Measurements from ENCODE around the gene G6PC3. TPM values are rescaled to one million over a fixed set of nuclear protein-coding genes. Genes with fewer than 3 reads are reported as not detected.

G6PC3 gene
- total and polyA plus RNA-seq, 9 donors = 16.1 to 43.8 (median 37.0) TPM

- no peak for DNase-seq
- 0% methylated on average over 2 of the region's 3 CpGs for WGBS (ENCODE audit: insufficient coverage)
- Histone ChIP-seq H3K4me3 (ENCODE audit: low read length) (peak overlapping the region; percentile 80), H3K36me3 (ENCODE audit: control insufficient read depth, insufficient read depth, low read length) (peaks cover 23% of the 10 kb centered on the region), H3K4me1 (ENCODE audit: control insufficient read depth, insufficient read depth, low read length) (peaks cover 24% of the 10 kb centered on the region), H3K9me3 (replicated peaks; ENCODE audit: control insufficient read depth, low read depth, low read length) (no peaks in the 10 kb centered on the region), H3K27ac (ENCODE audit: low read length) (peak overlapping the region; percentile 97), H3K27me3 (ENCODE audit: control insufficient read depth, insufficient read depth, low read length) (no peaks in the 10 kb centered on the region)
Measured at GRCh38 chr17:44071198-44071520, 624 bp downstream of the G6PC3 start.

- H3K9me3 ChIP-seq (replicated peaks; ENCODE audit: control insufficient read depth, low read depth, low read length) = no peaks in the 10 kb centered on the region
- peak overlapping the region; percentile 80 for H3K4me3 ChIP-seq (ENCODE audit: low read length)
Measured at GRCh38 chr17:44071772-44072171, 1.2 kb downstream of the G6PC3 start.

GRCh38 chr17:44074231-44074910 is 3.8 kb downstream of the G6PC3 start:
- Histone ChIP-seq H3K27me3 (ENCODE audit: control insufficient read depth, insufficient read depth, low read length) (no peaks in the 10 kb centered on the region), H3K9me3 (replicated peaks; ENCODE audit: control insufficient read depth, low read depth, low read length) (no peaks in the 10 kb centered on the region), H3K36me3 (ENCODE audit: control insufficient read depth, insufficient read depth, low read length) (peaks cover 54% of the 10 kb centered on the region), H3K4me1 (ENCODE audit: control insufficient read depth, insufficient read depth, low read length) (peaks cover 18% of the 10 kb centered on the region), H3K27ac (ENCODE audit: low read length) (no peak overlapping the region), H3K4me3 (ENCODE audit: low read length) (no peak overlapping the region)
- WGBS (ENCODE audit: insufficient coverage) = 77% methylated on average over 3 of the region's 9 CpGs
- DNase-seq = peak; percentile 21

More at GRCh38 chr17:44071772-44072171, 1.2 kb downstream of the G6PC3 start:
- peak overlapping the region; percentile 97 for H3K27ac ChIP-seq (ENCODE audit: low read length)
- peaks cover 29% of the 10 kb centered on the region for H3K36me3 ChIP-seq (ENCODE audit: control insufficient read depth, insufficient read depth, low read length)
- H3K27me3 ChIP-seq (ENCODE audit: control insufficient read depth, insufficient read depth, low read length) = no peaks in the 10 kb centered on the region
- 31% methylated on average over 2 of the region's 2 CpGs for WGBS (ENCODE audit: insufficient coverage)
- H3K4me1 ChIP-seq (ENCODE audit: control insufficient read depth, insufficient read depth, low read length) = peaks cover 24% of the 10 kb centered on the region
- DNase-seq = peak; percentile 22

- no peaks in the 10 kb centered on the region for H3K27me3 ChIP-seq (ENCODE audit: control insufficient read depth, insufficient read depth, low read length)
- WGBS (ENCODE audit: insufficient coverage) = 90% methylated on average over 3 of the region's 9 CpGs
- H3K36me3 ChIP-seq (ENCODE audit: control insufficient read depth, insufficient read depth, low read length) = peaks cover 57% of the 10 kb centered on the region
- H3K9me3 ChIP-seq (replicated peaks; ENCODE audit: control insufficient read depth, low read depth, low read length) = no peaks in the 10 kb centered on the region
- DNase-seq = peak; percentile 4
- no peak overlapping the region for H3K4me3 ChIP-seq (ENCODE audit: low read length)
- H3K27ac ChIP-seq (ENCODE audit: low read length) = no peak overlapping the region
- H3K4me1 ChIP-seq (ENCODE audit: control insufficient read depth, insufficient read depth, low read length) = peaks cover 14% of the 10 kb centered on the region
Measured at GRCh38 chr17:44074911-44075285, 4.4 kb downstream of the G6PC3 start.

- H3K27me3 ChIP-seq (ENCODE audit: control insufficient read depth, insufficient read depth, low read length) = no peaks in the 10 kb centered on the region
- peaks cover 66% of the 10 kb centered on the region for H3K36me3 ChIP-seq (ENCODE audit: control insufficient read depth, insufficient read depth, low read length)
- WGBS (ENCODE audit: insufficient coverage) = 91% methylated on average over 10 of the region's 10 CpGs
- H3K4me3 ChIP-seq (ENCODE audit: low read length) = no peak overlapping the region
- DNase-seq = peak; percentile 11
- peaks cover 10% of the 10 kb centered on the region for H3K4me1 ChIP-seq (ENCODE audit: control insufficient read depth, insufficient read depth, low read length)
- no peaks in the 10 kb centered on the region for H3K9me3 ChIP-seq (replicated peaks; ENCODE audit: control insufficient read depth, low read depth, low read length)
- H3K27ac ChIP-seq (ENCODE audit: low read length) = no peak overlapping the region
Measured at GRCh38 chr17:44075598-44076293, 5.2 kb downstream of the G6PC3 start.

- no peaks in the 10 kb centered on the region for H3K27me3 ChIP-seq (ENCODE audit: control insufficient read depth, insufficient read depth, low read length)
- no peak overlapping the region for H3K27ac ChIP-seq (ENCODE audit: low read length)
- WGBS (ENCODE audit: insufficient coverage) = 63% methylated on average over 2 of the region's 6 CpGs
- peaks cover 2% of the 10 kb centered on the region for H3K4me1 ChIP-seq (ENCODE audit: control insufficient read depth, insufficient read depth, low read length)
- H3K9me3 ChIP-seq (replicated peaks; ENCODE audit: control insufficient read depth, low read depth, low read length) = no peaks in the 10 kb centered on the region
- DNase-seq = no peak
- H3K36me3 ChIP-seq (ENCODE audit: control insufficient read depth, insufficient read depth, low read length) = peaks cover 75% of the 10 kb centered on the region
- H3K4me3 ChIP-seq (ENCODE audit: low read length) = no peak overlapping the region
Measured at GRCh38 chr17:44076716-44077594, 6.4 kb downstream of the G6PC3 start.

- Histone ChIP-seq H3K4me1 (ENCODE audit: control insufficient read depth, insufficient read depth, low read length) (no peaks in the 10 kb centered on the region), H3K9me3 (replicated peaks; ENCODE audit: control insufficient read depth, low read depth, low read length) (no peaks in the 10 kb centered on the region), H3K36me3 (ENCODE audit: control insufficient read depth, insufficient read depth, low read length) (peaks cover 81% of the 10 kb centered on the region), H3K27ac (ENCODE audit: low read length) (no peak overlapping the region), H3K4me3 (ENCODE audit: low read length) (no peak overlapping the region), H3K27me3 (ENCODE audit: control insufficient read depth, insufficient read depth, low read length) (no peaks in the 10 kb centered on the region)
- no peak for DNase-seq
- no CpG with 5 or more reads among the region's 4 CpGs for WGBS (ENCODE audit: insufficient coverage)
Measured at GRCh38 chr17:44077595-44077909, 7.0 kb downstream of the G6PC3 start.

GRCh38 chr17:44078412-44078811 is 7.9 kb downstream of the G6PC3 start:
- peaks cover 89% of the 10 kb centered on the region for H3K36me3 ChIP-seq (ENCODE audit: control insufficient read depth, insufficient read depth, low read length)
- H3K4me1 ChIP-seq (ENCODE audit: control insufficient read depth, insufficient read depth, low read length) = no peaks in the 10 kb centered on the region
- no peaks in the 10 kb centered on the region for H3K27me3 ChIP-seq (ENCODE audit: control insufficient read depth, insufficient read depth, low read length)
- no peaks in the 10 kb centered on the region for H3K9me3 ChIP-seq (replicated peaks; ENCODE audit: control insufficient read depth, low read depth, low read length)
- H3K27ac ChIP-seq (ENCODE audit: low read length) = no peak overlapping the region
- 85% methylated on average over 13 of the region's 19 CpGs for WGBS (ENCODE audit: insufficient coverage)
- no peak overlapping the region for H3K4me3 ChIP-seq (ENCODE audit: low read length)
- DNase-seq = no peak

- DNase-seq = no peak
- Histone ChIP-seq H3K4me3 (ENCODE audit: low read length) (no peak overlapping the region), H3K9me3 (replicated peaks; ENCODE audit: control insufficient read depth, low read depth, low read length) (no peaks in the 10 kb centered on the region), H3K36me3 (ENCODE audit: control insufficient read depth, insufficient read depth, low read length) (peaks cover 93% of the 10 kb centered on the region), H3K27me3 (ENCODE audit: control insufficient read depth, insufficient read depth, low read length) (no peaks in the 10 kb centered on the region), H3K4me1 (ENCODE audit: control insufficient read depth, insufficient read depth, low read length) (no peaks in the 10 kb centered on the region), H3K27ac (ENCODE audit: low read length) (no peak overlapping the region)
- WGBS (ENCODE audit: insufficient coverage) = 77% methylated on average over 12 of the region's 18 CpGs
Measured at GRCh38 chr17:44079877-44080821, 9.6 kb downstream of the G6PC3 start.
